Dendritic cell treated with granulocyte-macrophage colony-stimulating factor and Interleukin-4, amounts not matched to agents 40 ng/mL and 50 ng/mL, for 4 days (primary cell): ENCODE results near the gene STRN4.

Experiments
- H3K27ac Mint-ChIP-seq: one replicate; pipeline ENCODE4 v1.8.0; 2022; ENCODE audit warnings: mild to moderate bottlenecking, mixed read lengths
- H3K27me3 Mint-ChIP-seq: one replicate; pipeline ENCODE4 v1.8.0; 2022; ENCODE audit warnings: mild to moderate bottlenecking, mixed read lengths
- H3K36me3 Mint-ChIP-seq: one replicate; pipeline ENCODE4 v1.8.0; 2022; ENCODE audit warnings: low read depth, mixed read lengths
- H3K4me1 Mint-ChIP-seq: one replicate; pipeline ENCODE4 v1.8.0; 2022; ENCODE audit warnings: low read depth, mixed read lengths
- H3K4me3 Mint-ChIP-seq: one replicate; pipeline ENCODE4 v1.8.0; 2022; ENCODE audit warnings: mild to moderate bottlenecking, moderate library complexity, mixed read lengths
- H3K9me3 Mint-ChIP-seq: one replicate; pipeline ENCODE4 v1.8.0; 2022; ENCODE audit warnings: mixed read lengths
- intact Hi-C: fragments of 100-400 bp; cut with micrococcal nuclease; formaldehyde crosslinking; loops from one replicate; pipeline ENCODE4 v1.15.0; 2022

STRN4 gene, protein sequence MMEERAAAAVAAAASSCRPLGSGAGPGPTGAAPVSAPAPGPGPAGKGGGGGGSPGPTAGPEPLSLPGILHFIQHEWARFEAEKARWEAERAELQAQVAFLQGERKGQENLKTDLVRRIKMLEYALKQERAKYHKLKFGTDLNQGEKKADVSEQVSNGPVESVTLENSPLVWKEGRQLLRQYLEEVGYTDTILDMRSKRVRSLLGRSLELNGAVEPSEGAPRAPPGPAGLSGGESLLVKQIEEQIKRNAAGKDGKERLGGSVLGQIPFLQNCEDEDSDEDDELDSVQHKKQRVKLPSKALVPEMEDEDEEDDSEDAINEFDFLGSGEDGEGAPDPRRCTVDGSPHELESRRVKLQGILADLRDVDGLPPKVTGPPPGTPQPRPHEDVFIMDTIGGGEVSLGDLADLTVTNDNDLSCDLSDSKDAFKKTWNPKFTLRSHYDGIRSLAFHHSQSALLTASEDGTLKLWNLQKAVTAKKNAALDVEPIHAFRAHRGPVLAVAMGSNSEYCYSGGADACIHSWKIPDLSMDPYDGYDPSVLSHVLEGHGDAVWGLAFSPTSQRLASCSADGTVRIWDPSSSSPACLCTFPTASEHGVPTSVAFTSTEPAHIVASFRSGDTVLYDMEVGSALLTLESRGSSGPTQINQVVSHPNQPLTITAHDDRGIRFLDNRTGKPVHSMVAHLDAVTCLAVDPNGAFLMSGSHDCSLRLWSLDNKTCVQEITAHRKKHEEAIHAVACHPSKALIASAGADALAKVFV

DNA sequence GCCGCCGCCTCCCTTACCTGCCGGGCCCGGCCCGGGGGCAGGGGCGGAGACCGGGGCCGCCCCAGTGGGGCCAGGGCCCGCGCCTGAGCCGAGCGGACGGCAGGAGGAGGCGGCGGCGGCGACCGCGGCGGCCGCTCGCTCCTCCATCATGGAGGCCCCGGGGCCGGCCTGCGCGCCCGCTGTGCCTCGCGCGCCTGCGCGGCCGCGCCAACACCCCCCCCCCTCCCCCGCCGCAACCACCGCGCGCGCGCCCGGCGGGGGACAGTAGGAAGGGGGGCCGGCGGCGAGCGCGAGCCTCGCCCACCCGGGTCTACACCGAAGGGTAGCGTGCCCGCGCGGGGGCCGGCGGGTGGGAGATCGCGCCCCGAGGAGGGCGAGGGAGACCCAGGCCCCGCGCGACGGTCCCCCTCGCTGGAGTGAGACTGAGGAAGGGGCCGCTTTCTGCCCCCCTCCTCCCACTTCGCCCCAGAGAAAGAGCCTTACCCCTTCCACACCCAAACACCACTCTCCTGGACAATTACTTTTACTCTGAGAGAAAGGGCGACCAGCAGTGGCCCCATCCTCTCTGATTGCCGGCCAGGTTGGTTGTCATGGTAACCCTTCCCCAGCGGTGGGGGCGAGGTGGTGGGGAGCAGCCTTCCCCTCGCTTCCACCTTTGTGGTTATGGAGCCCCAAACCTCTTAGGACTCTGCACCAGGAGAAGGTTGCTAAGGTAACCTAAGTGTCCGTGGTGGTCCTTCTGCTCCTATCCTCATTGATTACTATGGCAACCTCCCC, at the start of gene STRN4:
TSS of gene STRN4 (minus strand) at position 170 of the 777 bp plus-strand sequence. CDS start at position 150, 20 bp downstream.
- no peaks in the 10 kb centered on the region for H3K27me3 Mint-ChIP-seq
- intact Hi-C loops = no loop called here
- no peaks in the 10 kb centered on the region for H3K9me3 Mint-ChIP-seq
- peaks cover 65% of the 10 kb centered on the region for H3K4me1 Mint-ChIP-seq
- peak within 1 kb of the TSS; percentile 94 for H3K27ac Mint-ChIP-seq
- peak within 1 kb of the TSS; percentile 100 for H3K4me3 Mint-ChIP-seq
- peaks cover 39% of the 10 kb centered on the region for H3K36me3 Mint-ChIP-seq

DNA sequence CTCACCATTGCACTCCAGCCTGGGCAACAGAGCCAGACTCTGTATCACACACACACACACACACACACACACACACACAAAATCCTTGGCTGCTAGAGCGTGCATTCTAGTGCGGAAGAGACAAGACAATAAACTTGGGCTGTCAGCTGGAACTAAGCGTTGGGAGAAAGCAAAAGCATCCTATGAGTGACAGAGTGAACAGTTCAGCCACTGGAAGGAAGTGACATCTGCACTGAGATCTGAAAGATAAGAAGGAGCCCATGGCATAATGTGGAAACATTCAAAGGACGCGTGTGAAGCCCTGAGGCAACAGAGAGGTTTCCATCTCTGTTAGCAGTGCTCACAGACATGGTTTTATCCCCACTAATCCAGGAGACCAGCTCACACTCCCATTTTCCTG, 45.7 kb upstream of the STRN4 start:
- no peaks in the 10 kb centered on the region for H3K9me3 Mint-ChIP-seq
- peaks cover 14% of the 10 kb centered on the region for H3K36me3 Mint-ChIP-seq
- H3K27ac Mint-ChIP-seq = no peak overlapping the region
- no peak overlapping the region for H3K4me3 Mint-ChIP-seq
- intact Hi-C loops = no loop called here
- H3K27me3 Mint-ChIP-seq = peaks cover 19% of the 10 kb centered on the region
- H3K4me1 Mint-ChIP-seq = peaks cover 5% of the 10 kb centered on the region

DNA sequence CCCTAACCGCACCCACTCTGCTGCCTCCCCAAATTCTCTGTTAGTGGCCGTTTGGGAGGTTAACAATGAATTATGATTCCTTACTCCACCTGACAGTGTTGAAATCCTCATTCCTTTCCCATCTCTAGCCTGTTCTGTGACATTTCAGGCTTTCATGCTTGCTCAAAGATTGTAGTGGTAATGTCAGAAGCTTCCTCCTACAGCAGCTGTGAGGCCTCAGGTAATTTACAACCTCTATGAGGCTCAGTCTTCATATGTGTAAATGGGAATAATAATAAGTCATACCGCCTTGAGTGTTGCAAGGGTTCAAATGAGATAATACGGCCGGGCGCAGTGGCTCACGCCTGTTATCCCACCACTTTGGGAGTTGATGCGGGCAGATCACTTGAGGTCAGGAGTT, 43.1 kb upstream of the STRN4 start:
- peaks cover 31% of the 10 kb centered on the region for H3K4me1 Mint-ChIP-seq
- no peaks in the 10 kb centered on the region for H3K9me3 Mint-ChIP-seq
- H3K4me3 Mint-ChIP-seq = no peak overlapping the region
- H3K27ac Mint-ChIP-seq = no peak overlapping the region
- H3K36me3 Mint-ChIP-seq = peaks cover 31% of the 10 kb centered on the region
- intact Hi-C loops = loop anchor here (2.0 kb wide), 1 partner anchor 35 kb away; no protein-coding TSS in a partner anchor
- peaks cover 8% of the 10 kb centered on the region for H3K27me3 Mint-ChIP-seq

DNA sequence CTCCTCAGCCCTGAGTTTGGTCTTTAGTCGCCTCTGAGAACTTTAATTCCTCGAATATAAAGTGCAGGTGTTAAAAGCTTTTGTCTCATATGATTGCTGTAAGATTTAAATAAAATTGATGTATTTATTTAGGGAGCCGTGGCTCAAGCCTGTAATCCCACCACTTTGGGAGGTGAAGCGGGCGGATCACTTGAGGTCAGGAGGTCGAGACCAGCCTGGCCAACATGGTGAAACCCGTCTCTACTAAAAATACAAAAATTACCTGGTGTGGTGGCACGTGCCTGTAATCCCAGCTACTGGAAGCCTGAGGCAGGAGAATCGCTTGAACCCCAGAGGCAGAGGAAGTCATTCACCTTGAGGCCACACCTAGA, 42.7 kb upstream of the STRN4 start:
- Mint-ChIP-seq H3K27me3 (peaks cover 8% of the 10 kb centered on the region), H3K9me3 (no peaks in the 10 kb centered on the region), H3K4me3 (no peak overlapping the region), H3K27ac (no peak overlapping the region), H3K36me3 (peaks cover 35% of the 10 kb centered on the region), H3K4me1 (peaks cover 35% of the 10 kb centered on the region)
- intact Hi-C loops = loop anchor here (2.0 kb wide), 1 partner anchor 36 kb away; no protein-coding TSS in a partner anchor

DNA sequence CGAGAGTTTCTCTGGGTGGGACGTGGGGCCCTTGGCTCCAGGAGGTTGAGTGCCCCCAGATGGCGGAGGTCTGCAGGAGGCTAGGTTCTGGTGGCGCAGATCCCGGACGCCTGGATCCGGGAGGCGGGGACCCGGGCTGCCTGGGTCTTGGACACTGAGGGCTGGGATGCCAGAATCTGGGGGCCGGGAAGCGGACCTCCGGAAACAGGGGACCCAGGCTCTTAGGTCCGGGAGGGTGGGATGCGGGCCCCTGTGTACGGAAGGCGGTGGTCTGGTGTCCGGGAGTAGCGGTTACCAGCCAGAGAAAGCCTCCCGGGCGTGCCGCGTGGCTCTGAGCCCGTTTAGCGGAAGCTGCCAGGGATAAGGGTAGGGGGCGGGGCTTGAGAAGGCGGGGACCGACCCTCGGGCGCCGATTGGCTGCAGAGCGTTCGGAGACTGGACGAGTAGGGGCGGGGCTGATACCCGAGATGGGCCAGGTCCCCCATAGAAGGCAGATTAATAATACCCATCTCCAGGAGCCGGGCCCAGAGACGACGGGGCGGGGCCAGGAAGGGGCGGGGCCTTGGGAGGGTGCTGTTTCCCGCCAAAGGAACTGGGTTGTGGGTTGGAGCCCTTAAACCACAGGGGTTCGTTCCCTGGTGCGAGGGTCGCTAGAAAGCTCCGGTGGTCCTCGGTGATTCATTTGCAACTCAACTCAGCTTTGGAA, 42.2 kb upstream of the STRN4 start, which contains the start of gene SLC1A5:
TSS of gene SLC1A5 (minus strand) at position 333 of the 706 bp plus-strand sequence. CDS start 629 bp downstream, outside the sequence.
- intact Hi-C loops = loop anchor here (2.0 kb wide), 1 partner anchor 36 kb away; no protein-coding TSS in a partner anchor
- Mint-ChIP-seq H3K27ac (peak within 1 kb of the TSS; percentile 90), H3K4me3 (peak within 1 kb of the TSS; percentile 85), H3K27me3 (peaks cover 7% of the 10 kb centered on the region), H3K4me1 (peaks cover 41% of the 10 kb centered on the region), H3K9me3 (no peaks in the 10 kb centered on the region), H3K36me3 (peaks cover 40% of the 10 kb centered on the region)

DNA sequence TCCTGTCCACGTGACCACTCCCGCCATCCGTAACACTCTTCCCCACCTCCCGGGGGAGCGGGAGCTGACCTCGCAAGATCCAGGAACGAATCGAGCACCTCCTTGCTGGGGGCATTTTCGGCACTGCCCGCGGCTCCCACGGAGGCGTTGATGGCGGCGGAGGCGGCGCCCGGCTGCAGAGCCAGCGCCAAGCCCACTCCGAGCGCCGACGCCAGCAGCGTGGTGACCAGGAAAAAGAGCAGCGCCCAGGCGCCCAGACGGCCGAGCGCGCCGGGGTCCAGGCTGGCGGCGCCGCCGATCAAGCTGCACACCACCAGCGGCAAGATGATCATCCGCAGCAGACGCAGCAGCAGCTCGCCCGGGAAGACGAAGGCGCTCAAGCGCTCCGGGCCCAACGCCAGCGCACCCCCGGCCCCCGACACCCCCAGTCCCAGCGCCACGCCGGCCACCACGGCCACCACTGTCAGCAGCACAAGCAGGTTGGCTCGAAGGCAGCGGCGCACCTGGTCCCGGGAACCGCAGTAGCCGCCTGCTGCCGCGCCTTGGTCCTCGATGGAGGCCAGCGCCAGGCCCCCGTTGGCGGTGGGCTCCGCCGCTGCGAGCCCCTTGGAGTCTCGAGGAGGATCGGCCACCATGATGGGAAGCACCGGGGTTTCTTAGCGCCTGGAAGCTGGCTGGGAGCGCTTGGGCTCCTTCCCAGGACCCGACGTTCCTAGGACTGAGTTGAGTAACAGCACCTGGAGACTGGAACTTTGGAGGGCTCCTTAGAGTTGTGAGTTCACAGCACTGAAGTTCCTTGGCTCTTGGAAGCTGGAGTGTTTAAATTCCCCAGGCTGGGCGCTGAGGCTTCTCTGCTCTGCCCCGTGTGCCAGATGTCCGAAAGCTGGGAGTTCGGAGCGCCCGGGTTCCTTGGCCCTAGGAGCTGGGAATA, 41.3 kb upstream of the STRN4 start:
- H3K4me3 Mint-ChIP-seq = peak overlapping the region; percentile 85
- H3K9me3 Mint-ChIP-seq = no peaks in the 10 kb centered on the region
- peaks cover 4% of the 10 kb centered on the region for H3K27me3 Mint-ChIP-seq
- intact Hi-C loops = loop anchor here (2.0 kb wide), 1 partner anchor 37 kb away; no protein-coding TSS in a partner anchor
- H3K4me1 Mint-ChIP-seq = peaks cover 49% of the 10 kb centered on the region
- H3K36me3 Mint-ChIP-seq = peaks cover 49% of the 10 kb centered on the region
- peak overlapping the region; percentile 90 for H3K27ac Mint-ChIP-seq

DNA sequence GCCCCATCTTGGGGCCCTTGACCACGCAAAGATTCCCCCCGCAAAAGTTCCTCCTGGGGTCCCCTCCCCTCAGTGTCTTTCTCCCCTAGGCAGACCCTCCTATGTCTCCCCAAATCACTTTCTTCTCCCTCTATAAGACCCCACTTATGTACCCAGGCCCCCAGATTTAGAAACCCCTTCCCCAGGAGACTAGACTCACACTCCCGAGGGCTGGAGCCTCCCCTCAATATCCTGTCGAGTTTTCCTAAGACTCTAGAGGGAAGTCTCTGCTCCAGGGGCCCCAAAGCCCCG, 40.7 kb upstream of the STRN4 start:
- intact Hi-C loops = no loop called here
- H3K4me3 Mint-ChIP-seq = peak overlapping the region; percentile 85
- H3K27ac Mint-ChIP-seq = peak overlapping the region; percentile 90
- H3K4me1 Mint-ChIP-seq = peaks cover 52% of the 10 kb centered on the region
- peaks cover 55% of the 10 kb centered on the region for H3K36me3 Mint-ChIP-seq
- no peaks in the 10 kb centered on the region for H3K27me3 Mint-ChIP-seq
- H3K9me3 Mint-ChIP-seq = no peaks in the 10 kb centered on the region

DNA sequence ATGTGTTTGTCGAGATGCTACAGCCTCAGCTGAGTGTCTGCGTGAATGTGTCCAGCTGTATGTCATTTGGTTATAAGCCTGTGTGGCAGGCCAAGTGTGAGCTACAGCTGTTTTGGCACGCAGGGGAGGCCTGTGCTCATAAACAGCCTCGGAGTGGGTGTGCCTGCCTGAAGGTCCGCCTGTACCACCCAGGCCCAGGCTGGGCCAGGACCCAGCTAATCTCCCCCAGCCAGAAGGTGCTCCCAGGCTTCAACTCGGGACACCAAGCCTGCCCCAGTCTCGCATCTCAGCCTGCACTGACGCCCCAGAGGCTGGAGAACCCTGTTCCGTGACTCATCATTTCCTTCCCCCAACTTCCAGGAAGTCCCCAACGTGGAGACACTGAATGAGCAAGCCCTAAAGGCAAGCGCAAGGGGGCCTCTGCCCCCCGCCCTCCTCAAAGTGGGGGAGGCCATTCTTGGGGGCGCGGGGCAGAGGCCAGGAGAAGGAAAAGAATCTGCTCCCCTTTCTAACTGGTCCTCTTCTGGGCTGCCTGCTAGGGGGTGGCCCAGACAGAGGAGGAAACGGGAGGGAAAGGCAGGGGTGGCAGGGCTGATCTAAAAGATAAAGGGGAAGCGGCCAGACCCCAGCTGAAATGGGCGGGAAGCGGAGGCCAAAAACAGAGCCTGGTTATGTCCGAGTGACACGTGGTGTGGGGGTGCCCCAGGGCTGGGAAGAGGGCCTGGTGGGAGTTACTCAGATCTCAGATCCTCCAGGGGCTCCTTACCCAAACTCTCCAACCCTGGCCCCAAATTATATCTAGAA, 40.2 kb upstream of the STRN4 start:
- Mint-ChIP-seq H3K4me3 (peak overlapping the region; percentile 85), H3K36me3 (peaks cover 60% of the 10 kb centered on the region), H3K4me1 (peaks cover 52% of the 10 kb centered on the region), H3K27ac (peak overlapping the region; percentile 90), H3K9me3 (no peaks in the 10 kb centered on the region), H3K27me3 (no peaks in the 10 kb centered on the region)
- intact Hi-C loops = no loop called here

DNA sequence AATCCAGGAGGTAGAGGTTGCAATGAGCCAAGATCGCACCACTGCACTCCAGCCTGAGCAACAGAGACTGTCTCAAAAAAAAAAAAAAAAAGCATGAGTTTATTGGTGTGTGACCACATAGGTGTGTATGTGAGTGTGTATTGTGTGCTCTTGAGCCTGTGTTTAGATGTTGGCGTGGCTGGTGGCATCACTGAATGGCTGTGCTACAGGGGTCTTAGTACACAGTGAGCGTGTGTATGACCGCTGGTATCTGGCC, 39.7 kb upstream of the STRN4 start:
- Mint-ChIP-seq H3K4me1 (peaks cover 52% of the 10 kb centered on the region), H3K27ac (peak overlapping the region; percentile 90), H3K4me3 (peak overlapping the region; percentile 85), H3K27me3 (no peaks in the 10 kb centered on the region), H3K36me3 (peaks cover 64% of the 10 kb centered on the region), H3K9me3 (no peaks in the 10 kb centered on the region)
- intact Hi-C loops = no loop called here

DNA sequence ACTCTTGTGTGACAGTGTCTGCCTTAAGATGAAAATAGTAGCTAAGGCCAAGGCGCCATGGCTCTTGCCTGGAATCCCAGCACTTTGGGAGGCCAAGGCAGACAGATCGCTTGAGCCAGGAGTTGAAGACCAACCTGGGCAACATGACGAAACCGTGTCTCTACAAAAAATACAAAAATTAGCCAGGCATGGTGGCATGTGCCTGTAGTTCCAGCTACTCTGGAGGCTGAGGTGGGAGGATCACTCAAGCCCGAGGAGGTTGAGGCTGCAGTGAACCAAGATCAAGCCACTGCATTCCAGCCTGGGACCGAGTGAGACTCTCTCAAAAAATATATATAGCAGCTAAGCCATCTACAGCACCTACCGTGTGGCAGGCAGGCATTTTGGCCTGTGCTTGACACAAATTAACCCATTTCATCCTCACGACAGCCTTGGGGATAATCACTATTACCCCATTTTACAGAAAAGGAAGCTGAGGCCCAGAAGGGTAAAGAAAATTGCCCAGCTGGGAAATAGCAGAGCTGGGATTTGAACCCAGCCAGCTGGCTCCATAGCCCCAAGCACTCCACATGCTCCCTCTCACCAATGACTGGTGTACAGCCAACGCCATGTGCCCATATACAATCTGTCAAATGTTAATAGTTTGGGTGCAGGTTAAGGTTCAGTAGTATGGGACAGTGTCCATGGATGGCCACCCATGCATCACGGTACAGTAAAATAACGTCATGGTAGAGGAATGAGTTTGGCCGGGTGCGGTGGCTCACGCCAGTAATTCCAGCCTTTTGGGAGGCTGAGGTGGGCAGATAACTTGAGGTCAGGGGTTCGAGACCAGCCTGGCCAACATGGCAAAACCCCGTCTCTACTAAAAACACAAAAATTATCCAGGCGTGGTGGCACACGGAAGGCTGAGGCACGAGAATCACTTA, 39.1 kb upstream of the STRN4 start:
- Mint-ChIP-seq H3K9me3 (no peaks in the 10 kb centered on the region), H3K36me3 (peaks cover 64% of the 10 kb centered on the region), H3K4me3 (peak overlapping the region; percentile 85), H3K4me1 (peaks cover 52% of the 10 kb centered on the region), H3K27me3 (no peaks in the 10 kb centered on the region), H3K27ac (peak overlapping the region; percentile 90)
- intact Hi-C loops = no loop called here

DNA sequence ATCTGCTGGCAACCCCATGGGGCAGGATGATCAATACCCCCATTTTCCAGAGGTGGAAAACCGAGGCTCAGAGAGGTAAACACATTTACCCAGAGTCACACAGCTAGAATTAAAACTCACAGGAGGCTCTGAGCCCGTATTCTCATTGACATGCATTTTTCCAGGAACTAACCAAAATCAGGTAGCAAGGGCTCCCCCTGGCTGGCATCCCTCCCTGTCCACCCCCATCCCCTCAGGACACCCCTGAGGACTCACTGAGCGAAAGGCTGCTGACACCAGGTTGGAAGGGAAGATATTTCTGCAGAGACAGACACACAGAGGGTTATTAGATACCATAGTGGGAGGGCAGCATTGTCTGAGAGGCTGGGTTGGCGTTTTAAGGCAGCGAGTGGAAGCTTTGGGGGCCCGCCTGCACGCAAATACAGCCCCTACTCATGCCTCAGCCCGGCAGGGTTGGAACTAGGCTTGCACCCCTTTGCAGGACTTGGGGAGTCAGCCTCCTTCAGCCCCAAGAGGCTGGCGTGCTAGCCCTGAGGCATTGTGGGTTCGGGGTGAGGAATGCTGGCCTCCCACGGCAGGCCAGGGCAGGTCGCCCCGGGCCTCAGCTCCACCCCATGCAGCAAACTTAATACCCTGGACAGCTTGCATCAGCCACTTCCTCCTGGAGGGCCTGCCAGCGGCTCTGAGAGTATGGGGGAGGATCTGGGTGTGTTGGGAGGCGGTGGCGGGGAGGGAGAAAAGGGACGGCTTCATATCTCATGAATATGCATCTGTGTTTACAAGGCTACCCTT, 38.2 kb upstream of the STRN4 start:
- H3K27ac Mint-ChIP-seq = peak overlapping the region; percentile 90
- intact Hi-C loops = no loop called here
- no peaks in the 10 kb centered on the region for H3K9me3 Mint-ChIP-seq
- peak overlapping the region; percentile 85 for H3K4me3 Mint-ChIP-seq
- peaks cover 71% of the 10 kb centered on the region for H3K36me3 Mint-ChIP-seq
- no peaks in the 10 kb centered on the region for H3K27me3 Mint-ChIP-seq
- peaks cover 54% of the 10 kb centered on the region for H3K4me1 Mint-ChIP-seq
